H9 (cell line): ENCODE measurements around the gene PTX3. TPM values are rescaled to one million over a fixed set of nuclear protein-coding genes. Genes with fewer than 3 reads are reported as not detected.
A peak's percentile ranks its signal among the peaks of the same experiment; 100 is the strongest.

Source experiments
- DNase-seq: peaks from one replicate; pipeline ENCODE4 v3.0.0-alpha.2; 2017
- H2AFZ ChIP-seq: one replicate; pipeline ENCODE4 v1.6.1; 2013; ENCODE audit warnings: mild to moderate bottlenecking, low read length, control low read depth, moderate library complexity
- H2AK5ac ChIP-seq: 2 replicates; pipeline ENCODE4 v1.6.1; 2013; ENCODE audit warnings: low read length, control low read depth, mixed read lengths; ENCODE audit not compliant: insufficient read length
- H2BK120ac ChIP-seq: one replicate; pipeline ENCODE4 v1.6.1; 2013; ENCODE audit warnings: low read depth, mild to moderate bottlenecking, low read length, control low read depth, inconsistent platforms; ENCODE audit not compliant: poor library complexity, severe bottlenecking
- H2BK12ac ChIP-seq: 2 replicates; pipeline ENCODE4 v1.6.1; 2013; ENCODE audit warnings: low read length, control low read depth, mixed read lengths, low read depth; ENCODE audit not compliant: insufficient read length
- H2BK15ac ChIP-seq: 2 replicates; pipeline ENCODE4 v1.6.1; 2013; ENCODE audit warnings: low read depth, low read length, control low read depth
- H2BK20ac ChIP-seq: one replicate; pipeline ENCODE4 v1.6.1; 2013; ENCODE audit warnings: low read depth, mild to moderate bottlenecking, low read length, control low read depth, inconsistent platforms; ENCODE audit not compliant: poor library complexity, severe bottlenecking
- H2BK5ac ChIP-seq: 2 replicates; pipeline ENCODE4 v1.6.1; 2013; ENCODE audit warnings: low read length, control low read depth, mixed read lengths; ENCODE audit not compliant: insufficient read length
- H3K14ac ChIP-seq: 2 replicates; pipeline ENCODE4 v1.6.1; 2013; ENCODE audit warnings: low read length, control low read depth; ENCODE audit not compliant: insufficient read depth
- H3K18ac ChIP-seq: 2 replicates; pipeline ENCODE4 v1.6.1; 2013; ENCODE audit warnings: low read depth, mild to moderate bottlenecking, mixed read lengths, low read length, control low read depth; ENCODE audit not compliant: insufficient read length
- H3K23ac ChIP-seq: 2 replicates; pipeline ENCODE4 v1.6.1; 2013; ENCODE audit warnings: low read length, control low read depth, mixed read lengths, low read depth; ENCODE audit not compliant: insufficient read length
- H3K23me2 ChIP-seq: 2 replicates; pipeline ENCODE4 v1.6.1; 2013; ENCODE audit warnings: low read depth, mild to moderate bottlenecking, mixed read lengths, low read length, control low read depth; ENCODE audit not compliant: insufficient read length, poor library complexity, severe bottlenecking
- H3K27ac ChIP-seq: 2 replicates; pipeline ENCODE4 v1.5.1; 2013; ENCODE audit warnings: low read length, control low read depth, mixed read lengths, low read depth; ENCODE audit not compliant: insufficient read length
- H3K27me3 ChIP-seq: 2 replicates; pipeline ENCODE4 v1.6.1; 2013; ENCODE audit warnings: low read length, control low read depth, inconsistent platforms; ENCODE audit not compliant: insufficient read depth
- H3K4ac ChIP-seq: 2 replicates; pipeline ENCODE4 v1.6.1; 2013; ENCODE audit warnings: low read depth, mild to moderate bottlenecking, control low read depth, inconsistent platforms, low read length, moderate library complexity
- H3K4me1 ChIP-seq: 2 replicates; pipeline ENCODE4 v1.6.1; 2013; ENCODE audit warnings: low read length, control low read depth, inconsistent platforms; ENCODE audit not compliant: insufficient read depth
- H3K4me2 ChIP-seq: 2 replicates; pipeline ENCODE4 v1.6.1; 2013; ENCODE audit warnings: low read length, control low read depth, mixed read lengths; ENCODE audit not compliant: insufficient read length, insufficient read depth
- H3K56ac ChIP-seq: 2 replicates; pipeline ENCODE4 v1.6.1; 2013; ENCODE audit warnings: low read depth, mild to moderate bottlenecking, mixed read lengths, low read length, control low read depth; ENCODE audit not compliant: insufficient read length
- H3K79me1 ChIP-seq: 2 replicates; pipeline ENCODE4 v1.6.1; 2013; ENCODE audit warnings: low read depth, mild to moderate bottlenecking, moderate library complexity, low read length, control low read depth, inconsistent platforms; ENCODE audit not compliant: insufficient read depth, poor library complexity, severe bottlenecking
- H3K79me2 ChIP-seq: 2 replicates; pipeline ENCODE4 v1.6.1; 2013; ENCODE audit warnings: low read length, control low read depth, inconsistent platforms; ENCODE audit not compliant: insufficient read depth
- H3K9ac ChIP-seq: 2 replicates; pipeline ENCODE4 v1.6.1; 2013; ENCODE audit warnings: low read length, control low read depth, mixed read lengths; ENCODE audit not compliant: insufficient read length; ENCODE audit errors: extremely low read depth
- H3K9me3 ChIP-seq: one replicate; pipeline ENCODE4 v1.6.1; 2013; ENCODE audit warnings: low read depth, low read length, inconsistent platforms; ENCODE audit not compliant: control insufficient read depth
- H3T11ph ChIP-seq: one replicate; pipeline ENCODE4 v1.6.1; 2013; ENCODE audit warnings: mild to moderate bottlenecking, low read length, control low read depth, inconsistent platforms
- H4K20me1 ChIP-seq: one replicate; pipeline ENCODE4 v1.6.1; 2013; ENCODE audit not compliant: control insufficient read depth, insufficient read length, insufficient read depth
- H4K5ac ChIP-seq: 2 replicates; pipeline ENCODE4 v1.6.1; 2013; ENCODE audit warnings: low read depth, mild to moderate bottlenecking, mixed read lengths, low read length, control low read depth; ENCODE audit not compliant: insufficient read length
- H4K8ac ChIP-seq: replicated peaks from 2 replicates; pipeline ENCODE4 v1.6.1; 2013; ENCODE audit warnings: low read length, control low read depth, mixed read lengths, low read depth; ENCODE audit not compliant: insufficient read length
- H4K91ac ChIP-seq: 2 replicates; pipeline ENCODE4 v1.6.1; 2013; ENCODE audit warnings: low read depth, mild to moderate bottlenecking, moderate library complexity, mixed read lengths, low read length, control low read depth; ENCODE audit not compliant: insufficient read length
- H3K27ac Mint-ChIP-seq, 3 experiments: 2 replicates in 2 of 3; 3 replicates in 1 of 3; pipeline ENCODE4 v1.8.0; 2020 to 2021; ENCODE audit warnings: mixed read lengths in 3 of 3, mild to moderate bottlenecking in 1 of 3, moderate library complexity in 1 of 3
- H3K27me3 Mint-ChIP-seq: 2 replicates; pipeline ENCODE4 v1.8.0; 2021; ENCODE audit warnings: low read depth, mild to moderate bottlenecking, moderate library complexity, mixed read lengths
- H3K36me3 Mint-ChIP-seq, 3 experiments: 2 replicates in 2 of 3; 3 replicates in 1 of 3; pipeline ENCODE4 v1.8.0; 2020 to 2021; ENCODE audit warnings: low read depth in 3 of 3, mixed read lengths in 3 of 3; ENCODE audit not compliant: insufficient read depth in 1 of 3
- H3K4me1 Mint-ChIP-seq, 2 experiments: 2 replicates each; pipeline ENCODE4 v1.8.0; 2020; ENCODE audit warnings: mixed read lengths in 2 of 2
- H3K4me3 Mint-ChIP-seq, 2 experiments: 2 replicates in 1 of 2; 3 replicates in 1 of 2; pipeline ENCODE4 v1.8.0; 2020 to 2021; ENCODE audit warnings: mild to moderate bottlenecking in 2 of 2, mixed read lengths in 2 of 2, moderate library complexity in 1 of 2
- H3K9me3 Mint-ChIP-seq, 2 experiments: 2 replicates in 1 of 2; 3 replicates in 1 of 2; pipeline ENCODE4 v1.8.0; 2020; ENCODE audit warnings: mild to moderate bottlenecking in 2 of 2, mixed read lengths in 2 of 2, moderate library complexity in 1 of 2
- WGBS: extraction: QIAGEN DNeasy Blood & Tissue Kit; methylation state at CpG from one replicate; pipeline ENCODE4 v1.1.7; 2013; ENCODE audit warnings: missing lambda C conversion rate, low lambda C conversion rate, mixed read lengths; ENCODE audit not compliant: insufficient read length; ENCODE audit errors: extremely low coverage; 5-methylcytosine and 5-hydroxymethylcytosine counted together
- total RNA-seq: library from RNA; stranded (reverse); gene quantifications from 2 replicates; pipeline ENCODE4 v1.2.1, GENCODE V29; 2021
- TF ChIP-seq, protein P1 (sequence below): fragments of 200-600 bp; sonication (generic); conservative IDR thresholded peaks from 3 replicates; pipeline ENCODE4 v1.8.0; 2021; ENCODE audit warnings: antibody characterized with exemption, mild to moderate bottlenecking

Gene PTX3
- total RNA-seq, 1 experiment from 2014 or later, result 0.11 TPM

DNA sequence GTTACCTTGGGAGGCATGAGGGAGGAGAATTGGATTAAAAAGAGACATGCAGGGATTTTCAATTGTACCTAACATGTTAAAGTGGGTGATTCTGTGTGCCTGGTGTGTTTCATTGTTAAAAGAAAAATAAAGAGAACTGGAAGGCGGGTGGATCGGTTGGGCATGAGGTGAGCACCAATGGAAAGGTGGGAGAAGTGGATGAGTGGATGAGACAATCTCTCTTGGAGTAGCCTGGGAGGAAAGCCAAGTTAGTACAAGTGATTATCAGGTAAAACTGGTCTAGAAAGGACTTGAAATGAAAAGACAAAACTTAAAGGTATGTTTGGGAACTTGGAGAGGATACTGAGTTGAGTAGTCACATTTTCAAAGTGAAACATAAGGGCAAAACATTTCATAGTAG is 54.5 kb downstream of the PTX3 start:
- Histone ChIP-seq H2BK5ac (no peak overlapping the region), H3K23ac (no peak overlapping the region), H2BK12ac (no peak overlapping the region), H3K4ac (no peak overlapping the region), H3K56ac (no peak overlapping the region), H3K4me1 (no peaks in the 10 kb centered on the region), H4K20me1 (no peaks in the 10 kb centered on the region), H3K9me3 (no peaks in the 10 kb centered on the region), H3K79me2 (no peaks in the 10 kb centered on the region), H2AK5ac (no peak overlapping the region), H3T11ph (no peak overlapping the region), H3K79me1 (no peaks in the 10 kb centered on the region), H3K27ac (no peak overlapping the region), H3K14ac (no peak overlapping the region), H3K4me2 (no peak overlapping the region), H2AFZ (no peak overlapping the region), H4K5ac (no peak overlapping the region), H3K27me3 (no peaks in the 10 kb centered on the region), H3K23me2 (no peaks in the 10 kb centered on the region), H2BK15ac (no peak overlapping the region), H3K18ac (no peak overlapping the region), H4K91ac (no peak overlapping the region), H2BK20ac (no peak overlapping the region), H2BK120ac (no peak overlapping the region), H4K8ac (no peak overlapping the region), H3K9ac (no peak overlapping the region)
- no peak for DNase-seq
- Mint-ChIP-seq H3K4me1 (peaks cover 33 to 37% of the 10 kb centered on the region in 2 experiments), H3K27me3 (no peaks in the 10 kb centered on the region; the same call in 1 of the 2 replicates), H3K9me3 (no peaks in the 10 kb centered on the region), H3K27ac (peak overlapping the region in 1 of 3 experiments; percentile 1; a peak in 2 of 7 replicates), H3K4me3 (no peak overlapping the region), H3K36me3 (no peaks in the 10 kb centered on the region; a peak in 1 of 7 replicates)
- TF ChIP-seq, protein P1, sequence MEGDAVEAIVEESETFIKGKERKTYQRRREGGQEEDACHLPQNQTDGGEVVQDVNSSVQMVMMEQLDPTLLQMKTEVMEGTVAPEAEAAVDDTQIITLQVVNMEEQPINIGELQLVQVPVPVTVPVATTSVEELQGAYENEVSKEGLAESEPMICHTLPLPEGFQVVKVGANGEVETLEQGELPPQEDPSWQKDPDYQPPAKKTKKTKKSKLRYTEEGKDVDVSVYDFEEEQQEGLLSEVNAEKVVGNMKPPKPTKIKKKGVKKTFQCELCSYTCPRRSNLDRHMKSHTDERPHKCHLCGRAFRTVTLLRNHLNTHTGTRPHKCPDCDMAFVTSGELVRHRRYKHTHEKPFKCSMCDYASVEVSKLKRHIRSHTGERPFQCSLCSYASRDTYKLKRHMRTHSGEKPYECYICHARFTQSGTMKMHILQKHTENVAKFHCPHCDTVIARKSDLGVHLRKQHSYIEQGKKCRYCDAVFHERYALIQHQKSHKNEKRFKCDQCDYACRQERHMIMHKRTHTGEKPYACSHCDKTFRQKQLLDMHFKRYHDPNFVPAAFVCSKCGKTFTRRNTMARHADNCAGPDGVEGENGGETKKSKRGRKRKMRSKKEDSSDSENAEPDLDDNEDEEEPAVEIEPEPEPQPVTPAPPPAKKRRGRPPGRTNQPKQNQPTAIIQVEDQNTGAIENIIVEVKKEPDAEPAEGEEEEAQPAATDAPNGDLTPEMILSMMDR, result no peak
- no CpG with 5 or more reads among the region's 2 CpGs for WGBS

Other genes with a start within 250 kb of the PTX3 start
- gene VEPH1, start 66.6 kb downstream of the PTX3 start, total RNA-seq, result 7.7 and 7.9 TPM in 2 replicates